Measurements from ENCODE around the gene C11orf68. TPM values are rescaled to one million over a fixed set of nuclear protein-coding genes. Genes with fewer than 3 reads are reported as not detected.

Gene C11orf68
- total and polyA plus RNA-seq, 2 experiments from 2014 or later: 16.8 to 23.2 TPM

DNA sequence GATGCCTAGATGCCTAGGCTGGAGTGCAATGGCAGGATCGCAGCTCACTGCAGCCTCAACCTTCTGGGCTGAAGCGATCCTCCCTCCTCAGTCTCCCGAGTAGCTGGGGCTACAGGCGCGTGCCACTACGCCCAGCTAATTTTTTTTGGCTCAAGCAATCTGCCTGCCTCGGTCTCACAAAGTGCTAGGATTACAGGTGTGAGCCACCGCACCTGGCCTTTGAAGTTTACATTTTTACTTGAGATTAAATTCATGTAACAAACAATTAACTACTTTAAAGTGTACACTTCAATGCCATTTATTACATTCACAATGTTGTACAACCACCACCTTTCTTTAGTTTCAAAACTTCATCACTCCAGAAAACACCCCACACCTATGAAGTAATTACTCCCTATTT, 15.1 kb downstream of the C11orf68 start:
- H3K4me3 ChIP-seq: no peak overlapping the region
- H3K9me2 ChIP-seq (ENCODE audit: insufficient read depth): no peaks in the 10 kb centered on the region
- peaks cover 6% of the 10 kb centered on the region; the same call in 2 of the 3 replicates for H3K4me1 Mint-ChIP-seq
- no peak for ATAC-seq
- H3K4me2 ChIP-seq: no peak overlapping the region
- no peaks in the 10 kb centered on the region for H4K20me1 ChIP-seq (replicated peaks; ENCODE audit: insufficient read depth)
- H3K79me2 ChIP-seq (replicated peaks; ENCODE audit: insufficient read depth): no peaks in the 10 kb centered on the region
- TF ChIP-seq, protein P1, sequence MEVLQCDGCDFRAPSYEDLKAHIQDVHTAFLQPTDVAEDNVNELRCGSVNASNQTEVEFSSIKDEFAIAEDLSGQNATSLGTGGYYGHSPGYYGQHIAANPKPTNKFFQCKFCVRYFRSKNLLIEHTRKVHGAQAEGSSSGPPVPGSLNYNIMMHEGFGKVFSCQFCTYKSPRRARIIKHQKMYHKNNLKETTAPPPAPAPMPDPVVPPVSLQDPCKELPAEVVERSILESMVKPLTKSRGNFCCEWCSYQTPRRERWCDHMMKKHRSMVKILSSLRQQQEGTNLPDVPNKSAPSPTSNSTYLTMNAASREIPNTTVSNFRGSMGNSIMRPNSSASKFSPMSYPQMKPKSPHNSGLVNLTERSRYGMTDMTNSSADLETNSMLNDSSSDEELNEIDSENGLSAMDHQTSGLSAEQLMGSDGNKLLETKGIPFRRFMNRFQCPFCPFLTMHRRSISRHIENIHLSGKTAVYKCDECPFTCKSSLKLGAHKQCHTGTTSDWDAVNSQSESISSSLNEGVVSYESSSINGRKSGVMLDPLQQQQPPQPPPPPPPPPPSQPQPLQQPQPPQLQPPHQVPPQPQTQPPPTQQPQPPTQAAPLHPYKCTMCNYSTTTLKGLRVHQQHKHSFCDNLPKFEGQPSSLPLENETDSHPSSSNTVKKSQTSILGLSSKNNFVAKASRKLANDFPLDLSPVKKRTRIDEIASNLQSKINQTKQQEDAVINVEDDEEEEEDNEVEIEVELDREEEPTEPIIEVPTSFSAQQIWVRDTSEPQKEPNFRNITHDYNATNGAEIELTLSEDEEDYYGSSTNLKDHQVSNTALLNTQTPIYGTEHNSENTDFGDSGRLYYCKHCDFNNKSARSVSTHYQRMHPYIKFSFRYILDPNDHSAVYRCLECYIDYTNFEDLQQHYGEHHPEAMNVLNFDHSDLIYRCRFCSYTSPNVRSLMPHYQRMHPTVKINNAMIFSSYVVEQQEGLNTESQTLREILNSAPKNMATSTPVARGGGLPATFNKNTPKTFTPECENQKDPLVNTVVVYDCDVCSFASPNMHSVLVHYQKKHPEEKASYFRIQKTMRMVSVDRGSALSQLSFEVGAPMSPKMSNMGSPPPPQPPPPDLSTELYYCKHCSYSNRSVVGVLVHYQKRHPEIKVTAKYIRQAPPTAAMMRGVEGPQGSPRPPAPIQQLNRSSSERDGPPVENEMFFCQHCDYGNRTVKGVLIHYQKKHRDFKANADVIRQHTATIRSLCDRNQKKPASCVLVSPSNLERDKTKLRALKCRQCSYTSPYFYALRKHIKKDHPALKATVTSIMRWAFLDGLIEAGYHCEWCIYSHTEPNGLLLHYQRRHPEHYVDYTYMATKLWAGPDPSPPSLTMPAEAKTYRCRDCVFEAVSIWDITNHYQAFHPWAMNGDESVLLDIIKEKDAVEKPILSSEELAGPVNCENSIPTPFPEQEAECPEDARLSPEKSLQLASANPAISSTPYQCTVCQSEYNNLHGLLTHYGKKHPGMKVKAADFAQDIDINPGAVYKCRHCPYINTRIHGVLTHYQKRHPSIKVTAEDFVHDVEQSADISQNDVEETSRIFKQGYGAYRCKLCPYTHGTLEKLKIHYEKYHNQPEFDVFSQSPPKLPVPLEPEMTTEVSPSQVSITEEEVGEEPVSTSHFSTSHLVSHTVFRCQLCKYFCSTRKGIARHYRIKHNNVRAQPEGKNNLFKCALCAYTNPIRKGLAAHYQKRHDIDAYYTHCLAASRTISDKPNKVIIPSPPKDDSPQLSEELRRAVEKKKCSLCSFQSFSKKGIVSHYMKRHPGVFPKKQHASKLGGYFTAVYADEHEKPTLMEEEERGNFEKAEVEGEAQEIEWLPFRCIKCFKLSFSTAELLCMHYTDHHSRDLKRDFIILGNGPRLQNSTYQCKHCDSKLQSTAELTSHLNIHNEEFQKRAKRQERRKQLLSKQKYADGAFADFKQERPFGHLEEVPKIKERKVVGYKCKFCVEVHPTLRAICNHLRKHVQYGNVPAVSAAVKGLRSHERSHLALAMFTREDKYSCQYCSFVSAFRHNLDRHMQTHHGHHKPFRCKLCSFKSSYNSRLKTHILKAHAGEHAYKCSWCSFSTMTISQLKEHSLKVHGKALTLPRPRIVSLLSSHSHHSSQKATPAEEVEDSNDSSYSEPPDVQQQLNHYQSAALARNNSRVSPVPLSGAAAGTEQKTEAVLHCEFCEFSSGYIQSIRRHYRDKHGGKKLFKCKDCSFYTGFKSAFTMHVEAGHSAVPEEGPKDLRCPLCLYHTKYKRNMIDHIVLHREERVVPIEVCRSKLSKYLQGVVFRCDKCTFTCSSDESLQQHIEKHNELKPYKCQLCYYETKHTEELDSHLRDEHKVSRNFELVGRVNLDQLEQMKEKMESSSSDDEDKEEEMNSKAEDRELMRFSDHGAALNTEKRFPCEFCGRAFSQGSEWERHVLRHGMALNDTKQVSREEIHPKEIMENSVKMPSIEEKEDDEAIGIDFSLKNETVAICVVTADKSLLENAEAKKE (CRISPR knock-in tag; IDR thresholded peaks at IDR 0.05): no peak
- TF ChIP-seq NANOG (IDR thresholded peaks at IDR 0.05; ENCODE audit: borderline replicate concordance): no peak
- TF ChIP-seq, protein P2, sequence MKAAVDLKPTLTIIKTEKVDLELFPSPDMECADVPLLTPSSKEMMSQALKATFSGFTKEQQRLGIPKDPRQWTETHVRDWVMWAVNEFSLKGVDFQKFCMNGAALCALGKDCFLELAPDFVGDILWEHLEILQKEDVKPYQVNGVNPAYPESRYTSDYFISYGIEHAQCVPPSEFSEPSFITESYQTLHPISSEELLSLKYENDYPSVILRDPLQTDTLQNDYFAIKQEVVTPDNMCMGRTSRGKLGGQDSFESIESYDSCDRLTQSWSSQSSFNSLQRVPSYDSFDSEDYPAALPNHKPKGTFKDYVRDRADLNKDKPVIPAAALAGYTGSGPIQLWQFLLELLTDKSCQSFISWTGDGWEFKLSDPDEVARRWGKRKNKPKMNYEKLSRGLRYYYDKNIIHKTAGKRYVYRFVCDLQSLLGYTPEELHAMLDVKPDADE (IDR thresholded peaks at IDR 0.05): no peak
- no peak for TF ChIP-seq JUNB (IDR thresholded peaks at IDR 0.05; ENCODE audit: unreplicated experiment)
- TF ChIP-seq, protein P3, sequence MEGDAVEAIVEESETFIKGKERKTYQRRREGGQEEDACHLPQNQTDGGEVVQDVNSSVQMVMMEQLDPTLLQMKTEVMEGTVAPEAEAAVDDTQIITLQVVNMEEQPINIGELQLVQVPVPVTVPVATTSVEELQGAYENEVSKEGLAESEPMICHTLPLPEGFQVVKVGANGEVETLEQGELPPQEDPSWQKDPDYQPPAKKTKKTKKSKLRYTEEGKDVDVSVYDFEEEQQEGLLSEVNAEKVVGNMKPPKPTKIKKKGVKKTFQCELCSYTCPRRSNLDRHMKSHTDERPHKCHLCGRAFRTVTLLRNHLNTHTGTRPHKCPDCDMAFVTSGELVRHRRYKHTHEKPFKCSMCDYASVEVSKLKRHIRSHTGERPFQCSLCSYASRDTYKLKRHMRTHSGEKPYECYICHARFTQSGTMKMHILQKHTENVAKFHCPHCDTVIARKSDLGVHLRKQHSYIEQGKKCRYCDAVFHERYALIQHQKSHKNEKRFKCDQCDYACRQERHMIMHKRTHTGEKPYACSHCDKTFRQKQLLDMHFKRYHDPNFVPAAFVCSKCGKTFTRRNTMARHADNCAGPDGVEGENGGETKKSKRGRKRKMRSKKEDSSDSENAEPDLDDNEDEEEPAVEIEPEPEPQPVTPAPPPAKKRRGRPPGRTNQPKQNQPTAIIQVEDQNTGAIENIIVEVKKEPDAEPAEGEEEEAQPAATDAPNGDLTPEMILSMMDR (conservative IDR thresholded peaks at IDR 0.05; ENCODE audit: low read depth in 2 of 2): no peak
- TF ChIP-seq ZNF114 (CRISPR knock-in tag; IDR thresholded peaks at IDR 0.05): no peak
- no peak for TF ChIP-seq POLR2AphosphoS5 (IDR thresholded peaks at IDR 0.05; ENCODE audit: low read depth)
- TF ChIP-seq EZH2 (IDR thresholded peaks at IDR 0.05; ENCODE audit: low read depth, unreplicated experiment): no peak
- TF ChIP-seq EZH2phosphoT487 (IDR thresholded peaks at IDR 0.05; ENCODE audit: unreplicated experiment): no peak
- TF ChIP-seq CREB1 (CRISPR knock-in tag; IDR thresholded peaks at IDR 0.05; ENCODE audit: low read depth): no peak
- no peak for TF ChIP-seq STAT1 (IDR thresholded peaks at IDR 0.05; ENCODE audit: unreplicated experiment)
- TF ChIP-seq, protein P4, sequence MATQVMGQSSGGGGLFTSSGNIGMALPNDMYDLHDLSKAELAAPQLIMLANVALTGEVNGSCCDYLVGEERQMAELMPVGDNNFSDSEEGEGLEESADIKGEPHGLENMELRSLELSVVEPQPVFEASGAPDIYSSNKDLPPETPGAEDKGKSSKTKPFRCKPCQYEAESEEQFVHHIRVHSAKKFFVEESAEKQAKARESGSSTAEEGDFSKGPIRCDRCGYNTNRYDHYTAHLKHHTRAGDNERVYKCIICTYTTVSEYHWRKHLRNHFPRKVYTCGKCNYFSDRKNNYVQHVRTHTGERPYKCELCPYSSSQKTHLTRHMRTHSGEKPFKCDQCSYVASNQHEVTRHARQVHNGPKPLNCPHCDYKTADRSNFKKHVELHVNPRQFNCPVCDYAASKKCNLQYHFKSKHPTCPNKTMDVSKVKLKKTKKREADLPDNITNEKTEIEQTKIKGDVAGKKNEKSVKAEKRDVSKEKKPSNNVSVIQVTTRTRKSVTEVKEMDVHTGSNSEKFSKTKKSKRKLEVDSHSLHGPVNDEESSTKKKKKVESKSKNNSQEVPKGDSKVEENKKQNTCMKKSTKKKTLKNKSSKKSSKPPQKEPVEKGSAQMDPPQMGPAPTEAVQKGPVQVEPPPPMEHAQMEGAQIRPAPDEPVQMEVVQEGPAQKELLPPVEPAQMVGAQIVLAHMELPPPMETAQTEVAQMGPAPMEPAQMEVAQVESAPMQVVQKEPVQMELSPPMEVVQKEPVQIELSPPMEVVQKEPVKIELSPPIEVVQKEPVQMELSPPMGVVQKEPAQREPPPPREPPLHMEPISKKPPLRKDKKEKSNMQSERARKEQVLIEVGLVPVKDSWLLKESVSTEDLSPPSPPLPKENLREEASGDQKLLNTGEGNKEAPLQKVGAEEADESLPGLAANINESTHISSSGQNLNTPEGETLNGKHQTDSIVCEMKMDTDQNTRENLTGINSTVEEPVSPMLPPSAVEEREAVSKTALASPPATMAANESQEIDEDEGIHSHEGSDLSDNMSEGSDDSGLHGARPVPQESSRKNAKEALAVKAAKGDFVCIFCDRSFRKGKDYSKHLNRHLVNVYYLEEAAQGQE (IDR thresholded peaks at IDR 0.05; ENCODE audit: unreplicated experiment): no peak
- no peak overlapping the region for H3K27ac Mint-ChIP-seq
- H3K4me1 ChIP-seq (ENCODE audit: insufficient read depth): peaks cover 3% of the 10 kb centered on the region
- H3K27me3 Mint-ChIP-seq (ENCODE audit: insufficient read depth, low read depth, poor library complexity): peaks cover 41% of the 10 kb centered on the region
- peaks cover 10% of the 10 kb centered on the region; the same call in 1 of the 2 replicates for H3F3A ChIP-seq (replicated peaks; ENCODE audit: low read depth)
- H3K27me3 ChIP-seq (ENCODE audit: insufficient read depth): peaks cover 58% of the 10 kb centered on the region
- no peak overlapping the region for H3K27ac ChIP-seq (ENCODE audit: low read depth)
- H3K4me3 Mint-ChIP-seq: no peak overlapping the region; the same call in 2 of the 3 replicates
- no peaks in the 10 kb centered on the region for H3K36me3 Mint-ChIP-seq (ENCODE audit: low read depth)
- no peak for DNase-seq (ENCODE audit: low spot score)
- no peak overlapping the region for H2AFZ ChIP-seq
- peaks cover 1% of the 10 kb centered on the region; the same call in 1 of the 3 replicates for H3K9me3 Mint-ChIP-seq
- no peaks in the 10 kb centered on the region for H3K36me3 ChIP-seq (ENCODE audit: insufficient read depth)
